GM12878 (cell line): ENCODE data around the gene CELF6. TPM values are rescaled to one million over a fixed set of nuclear protein-coding genes. Genes with fewer than 3 reads are reported as not detected.
A peak's percentile ranks its signal among the peaks of the same experiment; 100 is the strongest.

Experiments used
- ATAC-seq: fragments of 200-7000 bp; cut with Tn5 transposase; 3 replicates; pipeline ENCODE4 v1.9.1; 2020; ENCODE audit warnings: mild to moderate bottlenecking, moderate library complexity
- BruUV-seq: library from RNA; stranded (reverse); fragments of 400-500 nt; replicated peaks from 2 replicates; lab custom pipeline; 2021; lab: Mats Ljungman, UMichigan
- CTCF ChIA-PET: fragments of 300-600 bp; sonication (Branson Sonifier 250); formaldehyde crosslinking; extraction: SDS; loops from one replicate; lab custom pipeline; 2021; ENCODE audit warnings: inconsistent platforms; lab: Yijun Ruan, JAX
- POLR2A ChIA-PET: fragments of 350-600 bp; formaldehyde crosslinking; extraction: SDS; loops from one replicate; lab custom pipeline; 2021; ENCODE audit warnings: inconsistent platforms; lab: Charles Lee
- RAD21 ChIA-PET: fragments of 300-600 bp; sonication (Branson Sonifier 250); formaldehyde crosslinking; loops from one replicate; lab custom pipeline; 2023; ENCODE audit warnings: antibody characterized with exemption; ENCODE audit not compliant: unreplicated experiment; lab: Charles Lee
- SMC1A ChIA-PET: fragments of 300-600 bp; sonication (Branson Sonifier 250); formaldehyde crosslinking; loops from one replicate; lab custom pipeline; 2023; ENCODE audit not compliant: unreplicated experiment, uncharacterized antibody; lab: Charles Lee
- DNase-seq: peaks from one replicate; pipeline ENCODE4 v3.0.0-alpha.2; 2011; ENCODE audit warnings: low read depth, low spot score
- FAIRE-seq: peaks from 3 replicates; lab custom pipeline; 2011; peaks lifted over from hg19 to GRCh38; lab: Jason Lieb, UNC
- H2AFZ ChIP-seq: 2 replicates; pipeline ENCODE4 v1.6.0; 2011; ENCODE audit warnings: low read depth, low read length, control low read depth; ENCODE audit not compliant: control insufficient read depth
- H3K27ac ChIP-seq: 2 replicates; pipeline ENCODE4 v1.5.1; 2011; ENCODE audit warnings: control low read depth; ENCODE audit not compliant: control insufficient read depth, insufficient read depth
- H3K27me3 ChIP-seq, 2 experiments: replicated peaks in 1 of 2; 2 replicates each; pipeline versions ENCODE4 v1.6.0 to v1.6.1; 2011; ENCODE audit warnings: low read length in 1 of 2; ENCODE audit not compliant: control insufficient read depth in 2 of 2, insufficient read depth in 2 of 2
- H3K36me3 ChIP-seq, 2 experiments: 2 replicates each; pipeline ENCODE4 v1.5.1; 2011; ENCODE audit warnings: low read length in 1 of 2; ENCODE audit not compliant: control insufficient read depth in 2 of 2, insufficient read depth in 2 of 2
- H3K4me1 ChIP-seq: 2 replicates; pipeline ENCODE4 v1.6.1; 2011; ENCODE audit warnings: mild to moderate bottlenecking, low read length, moderate library complexity, mixed read lengths; ENCODE audit not compliant: control insufficient read depth, insufficient read depth
- H3K4me2 ChIP-seq: 2 replicates; pipeline ENCODE4 v1.6.0; 2011; ENCODE audit warnings: control low read depth; ENCODE audit not compliant: control insufficient read depth, insufficient read depth
- H3K4me3 ChIP-seq: fragments of 200-600 bp; sonication (generic); 2 replicates; pipeline ENCODE4 v1.5.1; 2016
- H3K79me2 ChIP-seq: 2 replicates; pipeline ENCODE4 v1.6.0; 2011; ENCODE audit warnings: low read length; ENCODE audit not compliant: control insufficient read depth, insufficient read depth
- H3K9ac ChIP-seq: 2 replicates; pipeline ENCODE4 v1.8.0; 2011; ENCODE audit warnings: low read length, control low read depth, mixed read lengths; ENCODE audit not compliant: control insufficient read depth, insufficient read depth
- H3K9me3 ChIP-seq: replicated peaks from 3 replicates; pipeline ENCODE4 v1.5.1; 2011; ENCODE audit warnings: mild to moderate bottlenecking, low read length; ENCODE audit not compliant: control insufficient read depth, insufficient read depth
- H4K20me1 ChIP-seq: 2 replicates; pipeline ENCODE4 v1.6.0; 2011; ENCODE audit not compliant: control insufficient read depth, insufficient read depth
- CHD4 ChIP-seq: fragments of 200-600 bp; sonication (generic); IDR thresholded peaks from 2 replicates; pipeline ENCODE4 v1.6.1; 2016; ENCODE audit warnings: mild to moderate bottlenecking
- NFYB ChIP-seq: IDR thresholded peaks from 2 replicates; pipeline ENCODE4 v1.6.1; 2011; ENCODE audit warnings: low read depth, mild to moderate bottlenecking, low read length, improper control_type of control experiment, moderate library complexity; ENCODE audit not compliant: insufficient read depth
- NRF1 ChIP-seq: conservative IDR thresholded peaks from 2 replicates; pipeline ENCODE4 v1.6.1; 2011; ENCODE audit warnings: mild to moderate bottlenecking, low read depth, low read length, improper control_type of control experiment
- POLR2AphosphoS2 ChIP-seq: IDR thresholded peaks from 2 replicates; pipeline ENCODE4 v1.6.1; 2011; ENCODE audit warnings: low read depth, mild to moderate bottlenecking, low read length, improper control_type of control experiment, moderate library complexity
- WGBS: methylation state at CpG from one replicate; pipeline ENCODE4 v1.1.6; 2016; ENCODE audit warnings: low lambda C conversion rate; ENCODE audit not compliant: insufficient replicate concordance, insufficient coverage; ENCODE audit errors: missing lambda C conversion rate; 5-methylcytosine and 5-hydroxymethylcytosine counted together
- in situ Hi-C: fragments of 300-500 bp; cut with MboI; formaldehyde crosslinking; loops from 9 replicates; pipeline ENCODE4 v1.14.3; 2018; ENCODE audit warnings: mixed read lengths
- intact Hi-C: fragments of 100-400 bp; cut with micrococcal nuclease; formaldehyde crosslinking; loops from one replicate; pipeline ENCODE4 v1.14.2; 2022; ENCODE audit not compliant: unreplicated experiment
- polyA plus RNA-seq, 11 experiments: library from polyadenylated mRNA; depleted of rRNA in 4 of 11; unstranded in 6 of 11; stranded (reverse) in 5 of 11; fragments of >200 nt; fragmentation: Nextera tagmentation in 4 of 11; fragmentation: Illumina TruSeq in 1 of 11; extraction: Ambion mirVana in 4 of 11; extraction: Trizol in 1 of 11; gene quantifications; 1 replicate in 1 of 11; 2 replicates in 10 of 11; pipeline versions ENCODE4 v1.2.1 to v1.2.3, GENCODE V29; 2011 to 2016; ENCODE audit warnings: inconsistent platforms in 2 of 11, missing spikeins in 2 of 11, low read depth in 1 of 11
- total RNA-seq, 4 experiments: library from RNA; depleted of rRNA in 3 of 4; stranded (reverse); fragments of >200 nt in 3 of 4; fragmentation: Illumina TruSeq in 1 of 4; extraction: Trizol in 1 of 4; gene quantifications; 2 replicates each; pipeline versions ENCODE4 v1.2.1 to v1.2.3, GENCODE V29; 2013 to 2021
- TF ChIP-seq, protein P1 (sequence below): fragments of 450-650 bp; IDR thresholded peaks from 2 replicates; pipeline ENCODE4 v1.6.1; 2017; ENCODE audit warnings: mild to moderate bottlenecking, moderate library complexity
- TF ChIP-seq, protein P2 (sequence below): fragments of 150-350 bp; IDR thresholded peaks from 2 replicates; pipeline ENCODE4 v1.6.1; 2014; ENCODE audit warnings: mild to moderate bottlenecking, low read depth, low read length

The CELF6 gene
- total and polyA plus RNA-seq, 10 of the 15 experiments (the other 5 are each of a cell fraction or from before 2014, with no cell fraction given), result 0.06 to 0.54 (median 0.23) TPM; not detected in 1

DNA sequence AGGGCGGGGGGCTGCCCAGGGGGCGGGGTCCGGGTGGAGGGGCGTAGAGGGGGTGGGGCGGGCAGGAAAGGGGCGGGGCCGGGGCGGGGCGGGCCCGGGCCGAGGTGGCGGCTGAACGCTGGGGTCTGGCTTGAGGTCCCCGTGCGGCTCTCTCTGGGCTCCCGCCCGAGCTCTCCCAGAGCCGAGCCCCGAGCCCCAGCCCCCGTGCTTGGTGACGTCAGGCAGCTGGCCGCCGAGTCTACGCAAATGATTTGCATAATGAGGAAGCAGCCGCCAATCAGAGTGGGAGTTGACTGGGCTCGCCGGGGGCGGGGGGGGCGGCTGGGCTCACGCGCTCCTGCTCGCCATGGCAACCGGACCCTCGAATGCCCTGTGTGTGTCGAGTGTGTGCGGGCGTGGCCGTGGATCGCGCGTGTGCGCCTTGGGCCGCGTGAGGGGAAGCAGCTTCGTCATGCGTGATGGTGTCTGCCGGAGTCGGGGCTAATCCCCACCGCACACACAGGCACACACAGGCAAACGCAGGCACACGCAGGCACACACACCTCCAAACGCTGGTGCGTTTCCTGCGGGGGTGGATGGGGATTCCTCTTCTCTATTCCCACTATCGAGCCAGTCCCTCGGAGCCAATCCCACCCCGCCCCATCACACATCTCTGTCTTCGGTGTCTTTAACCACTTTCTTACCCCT lies at the start of gene CELF6 (continued):
- TF ChIP-seq CHD4, result no peak

DNA sequence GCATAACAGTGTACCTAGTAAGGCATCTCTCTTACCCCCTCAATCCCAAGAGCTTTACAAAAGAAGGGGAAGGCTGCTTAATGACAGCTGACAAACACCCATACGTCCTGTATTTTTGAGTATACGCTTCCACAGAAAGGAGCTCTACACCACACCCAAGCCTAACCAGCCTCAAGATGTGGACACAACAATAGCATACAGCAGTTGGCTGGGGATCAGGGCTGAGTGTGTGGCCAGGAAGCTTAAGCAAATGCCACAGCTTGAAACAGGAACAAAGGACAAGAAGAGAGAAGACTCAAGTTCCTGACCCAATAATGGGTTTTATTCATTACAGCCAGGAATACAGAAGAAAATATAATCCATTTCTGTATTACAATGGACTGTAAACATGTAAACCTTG lies 48.9 kb upstream of the CELF6 start:
- in situ Hi-C loops (no loop called here), intact Hi-C loops (no loop called here)
- no peak for TF ChIP-seq POLR2AphosphoS2
- no peak for TF ChIP-seq NRF1
- no peak for TF ChIP-seq NFYB
- TF ChIP-seq, protein P1, sequence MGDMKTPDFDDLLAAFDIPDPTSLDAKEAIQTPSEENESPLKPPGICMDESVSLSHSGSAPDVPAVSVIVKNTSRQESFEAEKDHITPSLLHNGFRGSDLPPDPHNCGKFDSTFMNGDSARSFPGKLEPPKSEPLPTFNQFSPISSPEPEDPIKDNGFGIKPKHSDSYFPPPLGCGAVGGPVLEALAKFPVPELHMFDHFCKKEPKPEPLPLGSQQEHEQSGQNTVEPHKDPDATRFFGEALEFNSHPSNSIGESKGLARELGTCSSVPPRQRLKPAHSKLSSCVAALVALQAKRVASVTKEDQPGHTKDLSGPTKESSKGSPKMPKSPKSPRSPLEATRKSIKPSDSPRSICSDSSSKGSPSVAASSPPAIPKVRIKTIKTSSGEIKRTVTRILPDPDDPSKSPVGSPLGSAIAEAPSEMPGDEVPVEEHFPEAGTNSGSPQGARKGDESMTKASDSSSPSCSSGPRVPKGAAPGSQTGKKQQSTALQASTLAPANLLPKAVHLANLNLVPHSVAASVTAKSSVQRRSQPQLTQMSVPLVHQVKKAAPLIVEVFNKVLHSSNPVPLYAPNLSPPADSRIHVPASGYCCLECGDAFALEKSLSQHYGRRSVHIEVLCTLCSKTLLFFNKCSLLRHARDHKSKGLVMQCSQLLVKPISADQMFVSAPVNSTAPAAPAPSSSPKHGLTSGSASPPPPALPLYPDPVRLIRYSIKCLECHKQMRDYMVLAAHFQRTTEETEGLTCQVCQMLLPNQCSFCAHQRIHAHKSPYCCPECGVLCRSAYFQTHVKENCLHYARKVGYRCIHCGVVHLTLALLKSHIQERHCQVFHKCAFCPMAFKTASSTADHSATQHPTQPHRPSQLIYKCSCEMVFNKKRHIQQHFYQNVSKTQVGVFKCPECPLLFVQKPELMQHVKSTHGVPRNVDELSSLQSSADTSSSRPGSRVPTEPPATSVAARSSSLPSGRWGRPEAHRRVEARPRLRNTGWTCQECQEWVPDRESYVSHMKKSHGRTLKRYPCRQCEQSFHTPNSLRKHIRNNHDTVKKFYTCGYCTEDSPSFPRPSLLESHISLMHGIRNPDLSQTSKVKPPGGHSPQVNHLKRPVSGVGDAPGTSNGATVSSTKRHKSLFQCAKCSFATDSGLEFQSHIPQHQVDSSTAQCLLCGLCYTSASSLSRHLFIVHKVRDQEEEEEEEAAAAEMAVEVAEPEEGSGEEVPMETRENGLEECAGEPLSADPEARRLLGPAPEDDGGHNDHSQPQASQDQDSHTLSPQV, result no peak
- TF ChIP-seq, protein P2, sequence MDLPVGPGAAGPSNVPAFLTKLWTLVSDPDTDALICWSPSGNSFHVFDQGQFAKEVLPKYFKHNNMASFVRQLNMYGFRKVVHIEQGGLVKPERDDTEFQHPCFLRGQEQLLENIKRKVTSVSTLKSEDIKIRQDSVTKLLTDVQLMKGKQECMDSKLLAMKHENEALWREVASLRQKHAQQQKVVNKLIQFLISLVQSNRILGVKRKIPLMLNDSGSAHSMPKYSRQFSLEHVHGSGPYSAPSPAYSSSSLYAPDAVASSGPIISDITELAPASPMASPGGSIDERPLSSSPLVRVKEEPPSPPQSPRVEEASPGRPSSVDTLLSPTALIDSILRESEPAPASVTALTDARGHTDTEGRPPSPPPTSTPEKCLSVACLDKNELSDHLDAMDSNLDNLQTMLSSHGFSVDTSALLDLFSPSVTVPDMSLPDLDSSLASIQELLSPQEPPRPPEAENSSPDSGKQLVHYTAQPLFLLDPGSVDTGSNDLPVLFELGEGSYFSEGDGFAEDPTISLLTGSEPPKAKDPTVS, result no peak
- ATAC-seq (no peak), DNase-seq (no peak), FAIRE-seq (no peak)
- no peaks in the 10 kb centered on the region for H4K20me1 ChIP-seq
- BruUV-seq, result no TSS peak
- no peak overlapping the region for H2AFZ ChIP-seq
- RAD21 ChIA-PET, result no interaction called here
- WGBS, result 2% methylated on average over 2 of the region's 2 CpGs
- H3K4me2 ChIP-seq, result 0 out of 2 replicates have a peak overlapping the region, but pooled peaks have one; percentile 34
- SMC1A ChIA-PET, result no interaction called here
- H3K79me2 ChIP-seq, result peaks cover 44% of the 10 kb centered on the region
- CTCF ChIA-PET, result interaction anchor here (0.6 kb wide), 1 partner anchor 112 kb away, joined by 3 read pairs; no protein-coding TSS in a partner anchor
- H3K9ac ChIP-seq, result no peak overlapping the region
- no peak overlapping the region; the same call in 1 of the 2 replicates for H3K4me3 ChIP-seq
- no peaks in the 10 kb centered on the region; the same call in 2 of the 3 replicates for H3K9me3 ChIP-seq
- peaks cover 3 to 4% of the 10 kb centered on the region in 2 experiments; a peak in 3 of 4 replicates for H3K36me3 ChIP-seq
- H3K4me1 ChIP-seq, result peaks cover 31% of the 10 kb centered on the region
- POLR2A ChIA-PET, result no interaction called here
- H3K27ac ChIP-seq, result 0 out of 2 replicates have a peak overlapping the region, but pooled peaks have one; percentile 2
- H3K27me3 ChIP-seq, result no peaks in the 10 kb centered on the region
